HG03095 (cell line): ENCODE results near the gene TAS2R13.

Experiments
- ATAC-seq: cut with Tn5 transposase; IDR thresholded peaks from one replicate; pipeline ENCODE4 v1.9.1; 2021; ENCODE audit warnings: moderate library complexity; ENCODE audit not compliant: unreplicated experiment

The TAS2R13 gene

GRCh38 chr12:10873378-10873777 lies 36.0 kb downstream of the TAS2R13 start:
- no peak for ATAC-seq

GRCh38 chr12:10867381-10867780 lies 42.0 kb downstream of the TAS2R13 start:
- no peak for ATAC-seq

GRCh38 chr12:10863512-10864218 lies 45.7 kb downstream of the TAS2R13 start:
- ATAC-seq: no peak

- no peak for ATAC-seq
These were observed 48.0 kb downstream of the TAS2R13 start for GRCh38 chr12:10861366-10861765.
